Activated T-cell treated with anti-CD3 and anti-CD28 coated beads for 4 hours (primary cell): Measurements from ENCODE around the gene EDDM3A.
"Not testable (repeated sequence)": the region's sequence is repeated elsewhere in the genome, so short reads cannot be mapped to it uniquely, and the experiment has no call there.

Source experiments
- DNase-seq: peaks from one replicate; pipeline ENCODE4 v3.0.0-alpha.2; 2020

Gene EDDM3A

DNA sequence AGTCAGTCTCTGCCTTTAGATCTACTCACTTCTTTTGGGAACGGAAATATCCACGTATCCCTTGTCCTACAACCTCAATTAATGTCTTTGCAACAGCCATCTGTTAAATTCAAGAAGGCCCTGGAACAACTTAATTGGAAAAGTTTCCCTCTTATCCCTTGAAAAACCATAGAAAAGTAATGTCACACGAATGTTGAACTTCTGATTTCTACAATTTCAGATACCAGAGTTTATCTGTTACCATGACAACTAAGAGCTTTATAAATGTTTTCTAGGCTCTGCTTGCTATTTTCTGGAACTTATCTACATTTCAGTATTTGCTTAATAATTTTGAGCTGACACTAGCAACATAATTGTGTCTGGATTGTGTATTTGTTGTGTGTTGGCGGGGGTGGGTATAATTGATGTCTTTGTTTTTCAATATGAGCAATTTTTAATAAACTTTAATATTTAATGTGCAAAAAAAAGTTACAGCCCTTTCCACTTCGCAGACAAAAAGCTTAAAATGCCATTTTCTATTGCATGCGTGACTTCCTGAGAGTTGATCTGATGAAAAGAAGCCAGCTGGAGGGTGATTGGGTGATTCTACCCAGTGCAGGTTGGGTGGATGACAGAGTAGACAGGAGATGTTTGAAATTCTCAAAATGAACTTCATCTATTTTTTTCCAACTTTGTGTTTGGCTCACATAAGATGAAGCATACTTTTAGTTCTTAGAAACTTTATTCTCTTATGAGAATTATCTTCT lies 11.8 kb upstream of the EDDM3A start:
- DNase-seq: no peak

DNA sequence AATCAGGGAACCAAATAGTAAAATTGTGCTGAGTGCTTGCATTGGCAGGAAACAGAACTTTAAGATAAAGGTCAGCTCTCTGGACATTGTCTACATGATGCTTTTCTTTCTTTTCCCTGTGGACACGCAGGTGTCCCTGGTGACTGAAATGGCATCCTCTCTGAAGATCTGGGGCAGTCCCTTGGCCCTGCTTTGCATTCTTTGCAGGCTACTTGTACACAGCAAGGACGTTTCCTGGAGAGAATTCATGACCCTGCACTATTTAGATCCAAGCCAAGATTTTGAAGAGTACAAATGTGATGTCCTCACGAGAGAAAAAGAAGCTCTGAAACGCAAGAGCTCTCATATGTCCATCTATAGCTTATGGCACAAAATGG lies 11.3 kb upstream of the EDDM3A start:
- no peak for DNase-seq

- DNase-seq: not testable (repeated sequence)
These were observed 7.4 kb upstream of the EDDM3A start for GRCh38 chr14:20738292-20738691.

GRCh38 chr14:20742132-20742531 lies 3.6 kb upstream of the EDDM3A start:
- DNase-seq: no peak

- DNase-seq: no peak
These were observed 2.1 kb upstream of the EDDM3A start for GRCh38 chr14:20743556-20743955.

DNA sequence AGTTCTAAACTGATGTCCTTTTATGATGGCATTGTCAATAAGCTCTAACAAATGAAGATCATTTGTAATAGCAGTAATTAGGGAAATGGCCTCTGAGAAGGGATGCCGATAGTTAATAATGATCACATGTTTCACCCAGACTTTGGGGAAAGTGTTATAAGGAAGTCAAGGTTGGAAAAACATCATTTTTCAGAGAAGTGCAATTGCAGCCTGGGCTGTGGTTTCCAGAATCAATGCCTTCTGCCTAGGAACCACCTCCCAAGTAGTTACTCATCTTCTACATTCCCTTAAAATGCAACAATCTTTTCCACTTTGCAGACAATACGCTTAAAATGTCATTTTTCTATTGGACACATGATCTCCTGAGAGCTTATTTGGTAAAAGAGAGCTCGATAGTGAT lies 879 bp downstream of the EDDM3A start:
- DNase-seq: no peak

DNA sequence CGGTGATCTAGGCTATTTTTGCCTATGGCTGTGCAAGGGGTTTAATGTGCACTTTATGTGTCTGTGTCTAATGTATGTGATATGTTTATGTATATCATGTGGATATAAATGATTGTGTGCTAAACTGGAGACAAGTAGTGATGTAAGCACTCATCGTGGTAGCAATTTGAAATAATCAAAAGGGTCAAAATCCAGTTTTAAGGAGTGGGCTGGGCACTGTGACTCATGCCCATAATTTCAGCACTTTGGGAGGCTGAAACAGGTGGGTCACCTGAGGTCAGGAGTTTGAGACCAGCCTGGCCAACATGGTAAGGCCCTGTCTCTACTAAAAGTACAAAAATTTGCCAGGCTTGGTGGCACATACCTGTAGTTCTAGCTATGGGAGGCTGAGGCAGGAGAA lies 2.8 kb downstream of the EDDM3A start:
- DNase-seq: no peak

GRCh38 chr14:20750194-20750593 lies 4.5 kb downstream of the EDDM3A start:
- DNase-seq: no peak

- DNase-seq: no peak
These were observed 6.4 kb downstream of the EDDM3A start for GRCh38 chr14:20751963-20752562.

- DNase-seq: no peak
These were observed 8.6 kb downstream of the EDDM3A start for GRCh38 chr14:20754308-20754707.

DNA sequence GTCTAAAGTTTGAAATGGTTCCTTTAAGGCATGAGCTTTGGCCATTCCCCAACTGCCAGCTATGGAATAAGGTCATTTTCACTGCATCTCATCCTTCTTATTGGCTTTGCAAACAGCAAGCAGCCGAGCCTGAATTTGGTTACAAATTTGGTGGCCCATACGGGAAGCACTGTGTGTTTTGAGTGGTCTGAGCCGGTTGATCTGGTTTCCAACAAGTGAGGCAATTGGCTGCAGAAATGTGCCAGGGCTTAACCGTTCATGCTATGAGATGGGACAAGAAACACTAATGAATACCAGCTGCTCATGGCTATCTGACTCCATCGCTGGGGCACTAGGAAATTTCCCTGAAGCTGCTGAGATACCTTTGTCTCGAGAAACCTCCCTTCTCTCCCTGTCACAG lies 9.3 kb downstream of the EDDM3A start:
- no peak for DNase-seq

- DNase-seq: no peak
These were observed 12.3 kb downstream of the EDDM3A start for GRCh38 chr14:20757965-20758364.

DNA sequence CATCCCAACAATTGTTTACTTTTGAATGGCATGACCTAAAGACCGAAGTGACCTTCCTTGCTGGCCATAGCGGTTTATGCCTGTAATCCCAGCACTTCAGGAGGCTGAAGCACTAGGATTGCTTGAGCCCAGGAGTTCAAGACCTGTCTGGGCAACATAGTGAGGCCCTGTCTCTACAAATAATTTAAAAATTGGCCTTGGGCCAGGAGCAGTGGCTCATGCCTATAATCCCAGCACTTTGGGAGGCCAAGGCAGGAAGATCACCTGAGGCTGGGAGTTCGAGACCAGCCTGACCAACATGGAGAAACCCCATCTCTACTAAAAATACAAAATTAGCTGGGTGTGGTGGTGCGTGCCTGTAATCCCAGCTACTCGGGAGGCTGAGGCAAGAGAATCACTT lies 13.8 kb downstream of the EDDM3A start:
- not testable (repeated sequence) for DNase-seq

- no peak for DNase-seq
These were observed 15.3 kb downstream of the EDDM3A start for GRCh38 chr14:20760950-20761349.

- DNase-seq: no peak
These were observed 22.9 kb downstream of the EDDM3A start for GRCh38 chr14:20768593-20768892.

DNA sequence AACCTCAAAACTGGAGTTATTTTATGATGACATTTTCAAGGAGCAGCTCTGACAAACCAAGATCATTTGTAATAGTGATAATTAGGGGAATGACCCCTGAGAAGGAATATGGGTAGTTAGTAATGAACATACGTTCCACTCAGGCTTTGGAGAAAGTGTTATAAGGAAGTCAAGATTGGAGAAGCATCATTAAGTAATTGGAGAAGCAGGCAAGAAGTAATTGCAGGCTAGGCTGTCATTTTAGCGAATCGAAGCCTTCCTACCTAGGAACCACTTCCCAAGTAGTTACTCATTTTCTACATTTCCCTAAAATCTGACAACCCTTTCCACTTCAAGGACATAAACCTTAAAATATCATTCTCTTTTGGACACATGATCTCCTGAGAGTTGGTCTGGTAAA lies 23.7 kb downstream of the EDDM3A start:
- no peak for DNase-seq

DNA sequence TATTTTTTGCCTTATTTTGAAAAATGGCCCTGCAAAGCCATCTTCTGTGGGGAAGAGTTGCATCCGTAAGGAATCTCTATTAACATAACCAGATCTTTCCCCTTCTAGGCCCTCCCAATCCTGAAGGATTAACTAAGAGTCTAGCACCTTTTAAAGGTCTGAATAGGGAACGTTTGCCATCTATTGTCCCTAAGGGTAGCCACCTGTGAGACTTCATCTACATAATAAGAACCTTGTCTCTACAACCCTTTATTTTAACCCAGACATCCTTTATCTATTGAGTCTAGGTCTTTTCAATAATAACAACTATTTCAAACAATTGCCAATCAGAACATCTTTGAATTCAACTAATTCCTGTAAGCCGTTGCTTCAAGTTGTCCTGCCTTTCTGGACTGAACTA lies 27.0 kb downstream of the EDDM3A start:
- DNase-seq: no peak

- DNase-seq: no peak
These were observed 28.7 kb downstream of the EDDM3A start for GRCh38 chr14:20774258-20774824.

GRCh38 chr14:20775043-20775442 lies 29.4 kb downstream of the EDDM3A start:
- no peak for DNase-seq

- DNase-seq: no peak
These were observed 30.2 kb downstream of the EDDM3A start for GRCh38 chr14:20775901-20776300.

DNA sequence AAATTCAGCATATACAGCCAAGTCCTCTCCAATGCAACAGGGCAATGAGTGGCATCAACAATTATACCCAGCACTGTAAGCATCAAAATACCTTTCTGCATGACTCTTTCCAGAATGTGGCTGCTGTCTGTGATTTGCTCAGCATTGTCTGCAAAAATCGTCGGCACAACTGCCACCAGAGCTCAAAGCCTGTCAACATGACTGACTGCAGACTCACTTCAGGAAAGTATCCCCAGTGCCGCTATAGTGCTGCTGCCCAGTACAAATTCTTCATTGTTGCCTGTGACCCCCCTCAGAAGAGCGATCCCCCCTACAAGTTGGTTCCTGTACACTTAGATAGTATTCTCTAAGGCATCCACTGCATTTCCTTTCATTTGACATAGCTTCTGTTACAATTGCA lies 36.1 kb downstream of the EDDM3A start:
- DNase-seq: no peak

GRCh38 chr14:20782280-20782890 lies 36.7 kb downstream of the EDDM3A start:
- DNase-seq: no peak

- no peak for DNase-seq
These were observed 41.3 kb downstream of the EDDM3A start for GRCh38 chr14:20787025-20787424.

- DNase-seq: no peak
These were observed 43.6 kb downstream of the EDDM3A start for GRCh38 chr14:20789230-20789813.
